ENCODE data around the gene ENTPD7. TPM values are rescaled to one million over a fixed set of nuclear protein-coding genes. Genes with fewer than 3 reads are reported as not detected.

ENTPD7 gene
- total RNA-seq, 1 experiment from 2014 or later, result 14.5 TPM

GRCh38 chr10:99619090-99619800 is 40.1 kb upstream of the ENTPD7 start:
- H3K27ac ChIP-seq (ENCODE audit: insufficient read length, low read depth, low read length), result no peak overlapping the region
- peak overlapping the region; percentile 78 for H3K9ac ChIP-seq (ENCODE audit: extremely low read depth, insufficient read length, low read length)
- no peaks in the 10 kb centered on the region for H3K9me3 ChIP-seq (ENCODE audit: control insufficient read depth, low read depth, low read length)
- H3K18ac ChIP-seq (ENCODE audit: insufficient read length, low read depth, low read length), result no peak overlapping the region
- no peak overlapping the region for H4K91ac ChIP-seq (ENCODE audit: insufficient read length, low read depth, low read length)
- 100% methylated on average over 1 of the region's 9 CpGs for WGBS (ENCODE audit: extremely low coverage, insufficient read length, low lambda C conversion rate)
- peaks cover 4% of the 10 kb centered on the region for H3K79me1 ChIP-seq (ENCODE audit: insufficient read depth, low read depth, low read length, poor library complexity, severe bottlenecking)
- no peak overlapping the region for H4K8ac ChIP-seq (replicated peaks; ENCODE audit: insufficient read length, low read depth, low read length)
- no peaks in the 10 kb centered on the region for H3K9me3 Mint-ChIP-seq
- no peak overlapping the region for H2AFZ ChIP-seq (ENCODE audit: low read length)
- no peak overlapping the region for H3K14ac ChIP-seq (ENCODE audit: insufficient read depth, low read length)
- no peaks in the 10 kb centered on the region for H4K20me1 ChIP-seq (ENCODE audit: control insufficient read depth, insufficient read depth, insufficient read length)
- no peak overlapping the region for H3K56ac ChIP-seq (ENCODE audit: insufficient read length, low read depth, low read length)
- H2BK5ac ChIP-seq (ENCODE audit: insufficient read length, low read length), result no peak overlapping the region
- peaks cover 5% of the 10 kb centered on the region; the same call in 1 of the 2 replicates for H3K4me1 ChIP-seq (ENCODE audit: insufficient read depth, low read length)
- no peak overlapping the region for H3T11ph ChIP-seq (ENCODE audit: low read length)
- no peak overlapping the region for H2BK20ac ChIP-seq (ENCODE audit: low read depth, low read length, poor library complexity, severe bottlenecking)
- no peak overlapping the region for H2BK12ac ChIP-seq (ENCODE audit: insufficient read length, low read depth, low read length)
- H3K4me2 ChIP-seq (ENCODE audit: insufficient read depth, insufficient read length, low read length), result peak overlapping the region; percentile 96
- H3K36me3 Mint-ChIP-seq (ENCODE audit: insufficient read depth in 1 of 3, low read depth in 3 of 3), result no peaks in the 10 kb centered on the region
- H3K23ac ChIP-seq (ENCODE audit: insufficient read length, low read depth, low read length), result no peak overlapping the region
- H3K23me2 ChIP-seq (ENCODE audit: insufficient read length, low read depth, low read length, poor library complexity, severe bottlenecking), result peaks cover 21% of the 10 kb centered on the region
- no peak for DNase-seq
- H2AK5ac ChIP-seq (ENCODE audit: insufficient read length, low read length), result no peak overlapping the region
- peaks cover 25 to 26% of the 10 kb centered on the region in 2 experiments for H3K4me1 Mint-ChIP-seq
- peaks cover 8% of the 10 kb centered on the region for H3K27me3 Mint-ChIP-seq (ENCODE audit: low read depth)
- no peak overlapping the region for H2BK120ac ChIP-seq (ENCODE audit: low read depth, low read length, poor library complexity, severe bottlenecking)
- H3K79me2 ChIP-seq (ENCODE audit: insufficient read depth, low read length), result no peaks in the 10 kb centered on the region
- no peak for TF ChIP-seq CTCF (conservative IDR thresholded peaks at IDR 0.05)
- H3K27me3 ChIP-seq (ENCODE audit: insufficient read depth, low read length), result no peaks in the 10 kb centered on the region
- H4K5ac ChIP-seq (ENCODE audit: insufficient read length, low read depth, low read length), result no peak overlapping the region
- H3K4ac ChIP-seq (ENCODE audit: low read depth, low read length), result no peak overlapping the region
- peak overlapping the region; percentile 77 to 79 for H3K4me3 Mint-ChIP-seq
- no peak overlapping the region for H3K27ac Mint-ChIP-seq
- H2BK15ac ChIP-seq (ENCODE audit: low read depth, low read length), result no peak overlapping the region
